ENCODE results near the gene DMP1.

Gene DMP1

GRCh38 chr4:87632469-87632868 lies 17.6 kb upstream of the DMP1 start:
- TF ChIP-seq TAF1 (IDR thresholded peaks at IDR 0.05; ENCODE audit: borderline replicate concordance, insufficient read depth, low read length) (no peak), FOXP2 (optimal IDR thresholded peaks at IDR 0.05; ENCODE audit: borderline replicate concordance, extremely low read depth, extremely low read length, insufficient read depth) (no peak), POLR2AphosphoS5 (IDR thresholded peaks at IDR 0.05; ENCODE audit: low read depth, low read length) (no peak)

- TF ChIP-seq TAF1 (IDR thresholded peaks at IDR 0.05; ENCODE audit: borderline replicate concordance, insufficient read depth, low read length) (no peak), REST (IDR thresholded peaks at IDR 0.05; ENCODE audit: insufficient read depth in 1 of 2, low read depth in 2 of 2, low read length in 2 of 2) (no peak), SIN3A (IDR thresholded peaks at IDR 0.05; ENCODE audit: borderline replicate concordance, insufficient read depth, low read length) (no peak), POLR2AphosphoS5 (IDR thresholded peaks at IDR 0.05; ENCODE audit: low read depth, low read length) (no peak)
Observed at GRCh38 chr4:87633243-87633642, 16.8 kb upstream of the DMP1 start.

- TF ChIP-seq FOXP2 (optimal IDR thresholded peaks at IDR 0.05; ENCODE audit: borderline replicate concordance, extremely low read depth, extremely low read length, insufficient read depth) (no peak), POLR2AphosphoS5 (IDR thresholded peaks at IDR 0.05; ENCODE audit: low read depth, low read length) (no peak), SIN3A (IDR thresholded peaks at IDR 0.05; ENCODE audit: borderline replicate concordance, insufficient read depth, low read length) (no peak), TAF1 (IDR thresholded peaks at IDR 0.05; ENCODE audit: borderline replicate concordance, insufficient read depth, low read length) (no peak), REST (IDR thresholded peaks at IDR 0.05; ENCODE audit: insufficient read depth in 1 of 2, low read depth in 2 of 2, low read length in 2 of 2) (no peak)
Observed at GRCh38 chr4:87644286-87644685, 5.8 kb upstream of the DMP1 start.

- TF ChIP-seq REST (IDR thresholded peaks at IDR 0.05; ENCODE audit: insufficient read depth in 1 of 2, low read depth in 2 of 2, low read length in 2 of 2) = no peak
- TF ChIP-seq TAF1 (IDR thresholded peaks at IDR 0.05; ENCODE audit: borderline replicate concordance, insufficient read depth, low read length) = no peak
- TF ChIP-seq FOXP2 (optimal IDR thresholded peaks at IDR 0.05; ENCODE audit: borderline replicate concordance, extremely low read depth, extremely low read length, insufficient read depth) = no peak
- no peak for TF ChIP-seq POLR2AphosphoS5 (IDR thresholded peaks at IDR 0.05; ENCODE audit: low read depth, low read length)
- no peak for TF ChIP-seq SIN3A (IDR thresholded peaks at IDR 0.05; ENCODE audit: borderline replicate concordance, insufficient read depth, low read length)
Observed at GRCh38 chr4:87650938-87651337, 858 bp downstream of the DMP1 start.

- TF ChIP-seq POLR2AphosphoS5 (IDR thresholded peaks at IDR 0.05; ENCODE audit: low read depth, low read length) (no peak), SIN3A (IDR thresholded peaks at IDR 0.05; ENCODE audit: borderline replicate concordance, insufficient read depth, low read length) (no peak), TAF1 (IDR thresholded peaks at IDR 0.05; ENCODE audit: borderline replicate concordance, insufficient read depth, low read length) (no peak), REST (IDR thresholded peaks at IDR 0.05; ENCODE audit: insufficient read depth in 1 of 2, low read depth in 2 of 2, low read length in 2 of 2) (no peak)
Observed at GRCh38 chr4:87651941-87652340, 1.9 kb downstream of the DMP1 start.
